GOT3 (cell line): Measurements from ENCODE around the gene IFNA2.
"Not testable (repeated sequence)": the region's sequence is repeated elsewhere in the genome, so short reads cannot be mapped to it uniquely, and the experiment has no call there.

Experiments used
- DNase-seq: peaks from one replicate; lab custom pipeline; 2025; ENCODE audit warnings: mixed read lengths; lab: John Stamatoyannopoulos, UW

IFNA2 gene

GRCh38 chr9:21381448-21382339 lies 3.5 kb downstream of the IFNA2 start:
- no peak for DNase-seq

DNA sequence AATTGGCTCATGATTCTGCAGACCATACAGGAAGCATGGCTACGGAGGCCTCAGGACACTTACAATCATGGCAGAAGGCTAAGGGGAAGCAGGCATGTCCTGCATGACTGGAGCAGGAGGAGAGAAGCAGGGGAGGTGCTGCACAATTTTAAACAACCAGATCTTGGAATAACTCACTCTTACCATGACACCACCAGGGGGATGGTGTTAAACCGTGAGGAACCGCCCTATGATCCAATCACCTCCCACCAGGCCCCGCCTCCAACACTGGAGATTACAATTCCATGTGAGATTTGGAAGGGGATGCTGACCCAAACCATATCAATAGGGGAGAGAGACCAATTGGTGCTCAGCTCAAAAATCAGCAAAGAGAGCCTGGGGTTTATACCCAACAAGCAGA lies 13.7 kb downstream of the IFNA2 start:
- DNase-seq = not testable (repeated sequence)

GRCh38 chr9:21367957-21368356 lies 17.2 kb downstream of the IFNA2 start, which contains the start of gene IFNA13:
Gene IFNA13 (minus strand): TSS chr9:21368057. CDS start chr9:21368010, 47 bp downstream.
- DNase-seq = no peak

- DNase-seq = not testable (repeated sequence)
Measured at GRCh38 chr9:21367169-21367568, 18.0 kb downstream of the IFNA2 start.

- DNase-seq = no peak
Measured at GRCh38 chr9:21362287-21362686, 22.9 kb downstream of the IFNA2 start.

DNA sequence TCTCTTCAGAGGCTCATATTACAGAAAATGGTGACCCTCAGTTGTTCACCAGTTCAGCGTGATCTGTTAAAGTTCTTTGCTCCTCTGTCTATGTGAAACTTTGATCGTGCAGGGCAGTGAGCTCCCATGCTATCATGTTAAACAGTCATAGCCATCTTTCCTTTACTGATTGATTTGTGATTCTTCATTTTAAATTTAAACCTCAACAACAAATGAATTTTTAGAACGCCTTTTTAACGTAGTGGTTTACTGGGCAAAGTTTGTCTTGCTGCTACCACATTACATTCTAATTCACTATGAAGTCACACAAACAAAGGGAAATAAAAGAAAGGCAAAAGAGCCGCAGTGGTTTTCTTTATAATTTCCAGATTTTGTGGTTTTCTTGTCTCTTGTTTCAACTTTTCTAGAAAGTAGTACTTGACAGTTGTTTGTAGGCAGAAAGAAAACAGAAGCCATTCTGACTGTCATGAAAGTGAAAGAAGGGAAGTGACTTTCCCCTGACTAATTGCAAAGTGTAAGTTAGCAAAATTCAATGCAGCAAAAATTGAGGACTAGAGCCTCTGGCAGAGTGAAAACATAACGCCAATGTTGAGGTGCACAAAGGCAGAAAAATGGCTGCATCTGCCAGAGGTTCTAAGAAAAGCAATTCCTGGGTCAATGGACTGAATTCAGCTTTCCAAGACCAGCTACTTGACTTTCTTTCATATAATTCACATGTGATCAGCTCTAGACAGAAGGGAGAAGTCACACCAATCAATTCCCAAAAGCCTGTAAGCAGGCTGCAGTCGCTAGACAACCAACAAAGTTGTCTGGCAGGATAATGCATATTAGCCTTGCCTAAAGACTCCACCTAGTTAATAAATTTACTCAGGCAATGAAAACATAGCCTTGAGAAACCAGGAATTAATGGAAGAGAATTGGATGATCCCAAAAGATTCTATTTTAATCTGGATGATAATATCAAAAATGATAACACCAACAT lies 27.4 kb downstream of the IFNA2 start:
- no peak for DNase-seq

DNA sequence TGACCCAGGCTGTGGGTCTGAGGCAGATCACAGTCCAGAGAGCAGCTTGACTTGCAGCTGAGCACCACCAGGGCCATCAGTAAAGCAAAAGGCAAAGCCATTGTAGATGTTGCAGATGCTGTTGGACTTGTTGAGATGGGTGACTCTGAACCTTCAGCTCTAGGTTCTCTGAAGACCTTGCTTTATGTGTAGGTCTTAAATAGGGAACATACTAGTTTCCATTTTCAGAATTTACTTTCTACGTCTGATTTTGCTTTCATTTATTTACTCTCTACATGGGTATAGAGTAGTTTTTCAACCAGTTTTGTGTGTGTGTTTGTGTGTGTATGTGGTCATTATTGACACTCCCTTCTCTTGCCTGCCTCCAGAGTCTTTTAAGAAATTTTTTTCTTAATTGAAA lies 34.4 kb downstream of the IFNA2 start, which contains the start of gene IFNA6:
Gene IFNA6, minus strand, starts transcription at position 101 of the 400 bp plus-strand sequence. Its CDS starts 0 bp downstream, at position 101.
- no peak for DNase-seq

GRCh38 chr9:21348430-21348970 lies 36.7 kb downstream of the IFNA2 start:
- no peak for DNase-seq

GRCh38 chr9:21340735-21341134 lies 44.5 kb downstream of the IFNA2 start:
- DNase-seq = no peak

- no peak for DNase-seq
Measured at GRCh38 chr9:21336457-21336856, 48.7 kb downstream of the IFNA2 start.

- DNase-seq = peak; percentile 46
Measured at GRCh38 chr9:21334701-21335632, 50.2 kb downstream of the IFNA2 start, which contains the start of gene KLHL9. Gene KLHL9 (minus strand): TSS chr9:21335404. CDS start chr9:21334859, 545 bp downstream.
